ENCODE measurements around the gene SORBS1. TPM values are rescaled to one million over a fixed set of nuclear protein-coding genes. Genes with fewer than 3 reads are reported as not detected.

Gene SORBS1
- total RNA-seq, 1 donor from 2014 or later = 58.2 TPM

DNA sequence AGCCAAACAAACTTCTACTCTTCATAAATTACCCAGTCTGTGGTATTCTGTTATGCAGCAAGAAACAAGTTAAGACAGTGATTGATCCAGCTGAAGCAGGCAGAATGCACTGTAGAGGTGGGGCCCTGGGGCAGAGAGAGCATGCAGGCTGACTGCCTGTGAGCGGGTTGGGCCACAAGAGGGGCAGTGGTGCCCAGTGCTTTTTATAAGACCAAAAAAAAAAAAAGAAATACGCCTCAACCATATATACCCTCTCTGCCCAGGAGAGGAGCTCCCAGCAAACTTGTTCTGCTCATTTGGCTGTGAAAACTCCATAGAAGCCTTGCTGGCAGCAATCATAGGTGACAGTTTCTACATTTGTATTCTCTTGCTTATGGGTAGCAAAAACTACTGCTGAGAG is 104.7 kb downstream of the SORBS1 start:
- intact Hi-C loops (cut with DNase I) = no loop called here
- ATAC-seq = no peak
- TF ChIP-seq, protein P1, sequence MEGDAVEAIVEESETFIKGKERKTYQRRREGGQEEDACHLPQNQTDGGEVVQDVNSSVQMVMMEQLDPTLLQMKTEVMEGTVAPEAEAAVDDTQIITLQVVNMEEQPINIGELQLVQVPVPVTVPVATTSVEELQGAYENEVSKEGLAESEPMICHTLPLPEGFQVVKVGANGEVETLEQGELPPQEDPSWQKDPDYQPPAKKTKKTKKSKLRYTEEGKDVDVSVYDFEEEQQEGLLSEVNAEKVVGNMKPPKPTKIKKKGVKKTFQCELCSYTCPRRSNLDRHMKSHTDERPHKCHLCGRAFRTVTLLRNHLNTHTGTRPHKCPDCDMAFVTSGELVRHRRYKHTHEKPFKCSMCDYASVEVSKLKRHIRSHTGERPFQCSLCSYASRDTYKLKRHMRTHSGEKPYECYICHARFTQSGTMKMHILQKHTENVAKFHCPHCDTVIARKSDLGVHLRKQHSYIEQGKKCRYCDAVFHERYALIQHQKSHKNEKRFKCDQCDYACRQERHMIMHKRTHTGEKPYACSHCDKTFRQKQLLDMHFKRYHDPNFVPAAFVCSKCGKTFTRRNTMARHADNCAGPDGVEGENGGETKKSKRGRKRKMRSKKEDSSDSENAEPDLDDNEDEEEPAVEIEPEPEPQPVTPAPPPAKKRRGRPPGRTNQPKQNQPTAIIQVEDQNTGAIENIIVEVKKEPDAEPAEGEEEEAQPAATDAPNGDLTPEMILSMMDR (IDR thresholded peaks at IDR 0.05) = no peak
- no peaks in the 10 kb centered on the region for H3K4me1 ChIP-seq
- no peak overlapping the region for H3K27ac ChIP-seq
- H3K9me3 ChIP-seq = no peaks in the 10 kb centered on the region
- no peaks in the 10 kb centered on the region for H3K27me3 ChIP-seq (ENCODE audit: low read depth)
- no peaks in the 10 kb centered on the region for H3K36me3 ChIP-seq
- no peak for DNase-seq
- H3K4me3 ChIP-seq = no peak overlapping the region

DNA sequence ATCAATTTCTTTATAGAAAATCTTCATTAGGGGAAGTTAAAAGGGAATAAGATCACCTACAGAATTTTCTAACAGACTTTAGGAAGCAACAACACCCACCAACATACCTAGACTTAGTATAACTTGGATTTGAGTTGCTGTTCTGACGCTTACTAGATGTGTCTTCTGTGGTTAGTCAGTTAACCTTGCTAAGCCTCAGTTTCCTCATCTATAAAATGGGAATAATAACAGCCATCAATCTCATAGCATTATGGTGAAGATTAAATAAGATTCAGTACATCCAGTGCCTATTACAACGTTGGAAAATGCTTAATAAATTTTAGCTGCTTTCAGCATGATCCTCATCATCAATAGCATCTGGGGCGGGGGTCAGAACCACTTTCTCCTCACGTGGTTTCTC is 106.2 kb downstream of the SORBS1 start:
- TF ChIP-seq, protein P1 (IDR thresholded peaks at IDR 0.05) = no peak
- no peaks in the 10 kb centered on the region for H3K36me3 ChIP-seq
- H3K9me3 ChIP-seq = no peaks in the 10 kb centered on the region
- H3K27ac ChIP-seq = no peak overlapping the region
- H3K4me3 ChIP-seq = no peak overlapping the region
- H3K27me3 ChIP-seq (ENCODE audit: low read depth) = no peaks in the 10 kb centered on the region
- H3K4me1 ChIP-seq = no peaks in the 10 kb centered on the region
- intact Hi-C loops (cut with DNase I) = no loop called here
- ATAC-seq (no peak), DNase-seq (no peak)

DNA sequence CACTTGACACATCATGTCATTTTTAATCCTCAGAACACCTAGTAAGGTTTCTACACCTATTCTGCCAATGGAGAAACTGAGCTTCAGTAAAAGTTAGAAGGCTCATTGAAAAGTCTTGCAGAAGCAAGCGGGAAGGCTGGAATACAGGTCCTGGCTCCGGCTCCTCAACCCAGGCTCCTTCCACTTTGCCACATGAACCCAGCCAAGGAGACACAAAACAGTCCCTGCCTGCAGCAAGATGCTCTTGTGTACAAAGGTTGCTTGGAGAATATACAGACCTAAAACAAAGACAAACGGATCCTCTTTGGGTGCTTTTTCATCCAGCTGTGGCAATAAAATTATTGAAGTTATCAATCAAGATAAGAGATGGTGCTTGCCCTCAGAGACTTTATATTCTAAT is 106.8 kb downstream of the SORBS1 start:
- Histone ChIP-seq H3K4me3 (no peak overlapping the region), H3K27me3 (ENCODE audit: low read depth) (no peaks in the 10 kb centered on the region), H3K4me1 (no peaks in the 10 kb centered on the region), H3K27ac (no peak overlapping the region), H3K9me3 (no peaks in the 10 kb centered on the region), H3K36me3 (no peaks in the 10 kb centered on the region)
- TF ChIP-seq, protein P1 (IDR thresholded peaks at IDR 0.05) = no peak
- no peak for ATAC-seq
- no peak for DNase-seq
- intact Hi-C loops (cut with DNase I) = no loop called here

DNA sequence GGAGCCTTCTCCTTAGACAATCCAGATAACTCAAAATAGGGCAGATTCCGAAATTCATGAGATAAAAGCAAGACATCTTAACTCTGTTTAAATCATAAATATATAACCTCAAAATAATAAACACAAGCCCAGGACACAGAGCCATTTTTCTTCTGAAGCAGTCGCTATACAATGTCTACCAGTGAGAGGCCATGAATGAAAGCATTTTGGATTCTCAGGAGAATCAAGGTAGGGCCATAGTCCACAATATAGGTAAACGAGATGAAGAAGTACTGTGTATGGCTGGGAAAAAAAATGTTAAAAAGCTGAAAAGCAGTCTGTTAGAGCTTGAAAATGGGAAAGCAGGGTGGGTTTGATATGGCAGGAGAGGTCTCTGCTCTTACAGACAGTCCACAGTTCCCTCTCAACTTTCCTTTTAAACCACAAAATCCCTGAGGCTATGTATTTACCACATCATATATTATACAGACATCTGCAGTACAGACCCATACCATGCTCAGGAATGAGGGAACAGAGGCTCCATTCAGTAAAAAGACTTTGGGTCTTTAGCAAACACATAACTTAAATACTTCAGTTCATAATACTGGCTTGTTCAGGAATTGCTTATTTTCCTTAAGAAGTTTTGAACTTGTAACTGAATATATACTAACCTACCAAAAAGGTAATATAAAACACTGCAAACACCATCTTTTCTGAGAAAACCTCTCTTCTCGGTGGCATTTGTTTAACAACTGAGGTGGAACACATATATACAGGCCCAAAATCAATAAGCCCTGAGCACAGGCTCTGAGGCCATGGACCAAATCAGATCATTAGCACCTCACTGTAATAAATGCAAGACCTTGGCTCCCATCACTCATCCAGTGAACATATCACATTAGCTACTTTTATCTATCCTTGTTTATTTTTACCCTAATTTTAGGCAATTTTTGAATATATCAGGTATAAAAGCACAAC is 109.3 kb downstream of the SORBS1 start:
- Histone ChIP-seq H3K27ac (no peak overlapping the region), H3K4me1 (peaks cover 17% of the 10 kb centered on the region), H3K27me3 (ENCODE audit: low read depth) (no peaks in the 10 kb centered on the region), H3K36me3 (no peaks in the 10 kb centered on the region), H3K9me3 (no peaks in the 10 kb centered on the region), H3K4me3 (no peak overlapping the region)
- TF ChIP-seq, protein P1 (IDR thresholded peaks at IDR 0.05) = no peak
- no peak for ATAC-seq
- no peak for DNase-seq
- intact Hi-C loops (cut with DNase I) = no loop called here

DNA sequence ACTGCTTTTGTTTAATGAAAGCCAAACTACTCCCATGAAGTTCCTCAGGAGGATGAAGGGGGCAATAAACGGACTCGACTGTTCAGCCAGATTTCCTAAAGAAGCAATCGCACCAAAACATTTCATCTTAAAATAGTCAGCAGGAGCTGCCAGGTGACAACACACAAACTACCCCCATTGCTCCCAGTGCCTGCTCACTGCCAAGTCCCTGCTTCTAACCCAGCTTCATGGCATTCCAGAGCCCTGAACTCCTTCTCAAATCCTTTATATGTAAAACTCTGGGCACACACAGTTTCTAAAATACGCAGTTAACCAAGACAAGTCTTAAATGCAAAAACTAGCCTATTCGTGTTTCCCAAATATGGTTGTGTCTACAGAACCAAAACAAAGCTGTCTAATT is 110.0 kb downstream of the SORBS1 start:
- Histone ChIP-seq H3K36me3 (no peaks in the 10 kb centered on the region), H3K27ac (no peak overlapping the region), H3K4me1 (peaks cover 23% of the 10 kb centered on the region), H3K27me3 (ENCODE audit: low read depth) (no peaks in the 10 kb centered on the region), H3K9me3 (no peaks in the 10 kb centered on the region), H3K4me3 (no peak overlapping the region)
- TF ChIP-seq, protein P1 (IDR thresholded peaks at IDR 0.05) = no peak
- ATAC-seq (no peak), DNase-seq (no peak)
- intact Hi-C loops (cut with DNase I) = no loop called here

Measured in lower lobe of right lung (tissue), 2 donors.